Ishikawa (cell line): ENCODE results near the gene MYMX.

ENCODE experiments used
- FOXM1 ChIP-seq: IDR thresholded peaks from 2 replicates; pipeline ENCODE4 v1.6.1; 2012; ENCODE audit warnings: low read depth, borderline replicate concordance
- MAX ChIP-seq: IDR thresholded peaks from 2 replicates; pipeline ENCODE4 v1.6.1; 2012
- TAF1 ChIP-seq: IDR thresholded peaks from 2 replicates; pipeline ENCODE4 v1.6.1; 2012; ENCODE audit warnings: low read depth, mild to moderate bottlenecking

- TF ChIP-seq TAF1 (no peak), MAX (no peak), FOXM1 (no peak)
Observed at GRCh38 chr6:44251576-44252524, 35.1 kb downstream of the MYMX start.
